Measurements from ENCODE around the gene NDNF.

DNA sequence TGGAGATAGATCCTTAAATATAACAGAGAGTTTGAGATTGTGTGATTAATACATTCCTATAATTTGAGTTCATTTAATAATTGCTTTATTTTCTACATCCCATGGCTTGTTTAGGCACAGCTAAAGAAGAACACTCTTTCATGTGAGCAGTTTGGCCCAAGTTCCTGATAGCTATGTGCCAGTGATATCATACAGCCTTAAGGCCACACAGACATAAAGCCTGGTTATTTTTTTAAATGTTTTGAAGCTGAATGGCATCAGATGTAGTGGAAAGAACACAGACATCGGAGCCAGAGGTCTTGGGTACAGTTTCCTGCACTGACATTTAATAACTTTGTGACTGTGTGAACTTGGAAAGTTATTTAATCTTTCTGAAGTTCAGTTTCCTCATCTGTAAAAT is 7.0 kb upstream of the NDNF start:
- TF ChIP-seq CTCF (IDR thresholded peaks at IDR 0.05; ENCODE audit: extremely low read depth in 1 of 2, insufficient read depth in 1 of 2, low read depth in 1 of 2, low read length in 2 of 2): no peak
- no peak for TF ChIP-seq POLR2A (IDR thresholded peaks at IDR 0.05; ENCODE audit: low read depth, low read length)
- TF ChIP-seq POLR2AphosphoS5 (IDR thresholded peaks at IDR 0.05; ENCODE audit: insufficient read depth, low read depth, low read length): no peak
